Liver (tissue), 9 donors: Measurements from ENCODE around the gene BPI. TPM values are rescaled to one million over a fixed set of nuclear protein-coding genes. Genes with fewer than 3 reads are reported as not detected.
"Not testable (repeated sequence)": the region's sequence is repeated elsewhere in the genome, so short reads cannot be mapped to it uniquely, and the experiment has no call there.

Experiments used
- DNase-seq: peaks from one replicate; pipeline ENCODE4 v3.0.0-alpha.2; 2017; ENCODE audit warnings: low spot score
- H3K27ac ChIP-seq, 2 donors: one replicate each; pipeline ENCODE4 v1.7.0; 2013; ENCODE audit warnings: inconsistent platforms in 2 of 2, low read length in 2 of 2, control low read depth in 1 of 2, low read depth in 1 of 2, mild to moderate bottlenecking in 1 of 2
- H3K27me3 ChIP-seq, 4 donors: one replicate each; pipeline versions ENCODE4 v1.6.1 to v1.7.0; 2013; ENCODE audit warnings: low read length in 3 of 4, inconsistent platforms in 1 of 4, mild to moderate bottlenecking in 1 of 4, moderate library complexity in 1 of 4; ENCODE audit not compliant: control insufficient read depth in 4 of 4, insufficient read depth in 4 of 4
- H3K36me3 ChIP-seq, 4 donors: one replicate each; pipeline versions ENCODE4 v1.6.1 to v1.7.0; 2013; ENCODE audit warnings: low read length in 3 of 4, mild to moderate bottlenecking in 3 of 4, low read depth in 1 of 4, moderate library complexity in 1 of 4; ENCODE audit not compliant: control insufficient read depth in 4 of 4, insufficient read depth in 3 of 4
- H3K4me1 ChIP-seq, 4 donors: one replicate each; pipeline versions ENCODE4 v1.6.1 to v1.7.0; 2013; ENCODE audit warnings: low read length in 3 of 4, mild to moderate bottlenecking in 3 of 4, moderate library complexity in 1 of 4; ENCODE audit not compliant: control insufficient read depth in 4 of 4, insufficient read depth in 4 of 4
- H3K4me3 ChIP-seq, 3 donors: one replicate each; pipeline versions ENCODE4 v1.6.1 to v1.7.0; 2013; ENCODE audit warnings: low read length in 3 of 3, control low read depth in 1 of 3, low read depth in 1 of 3, mild to moderate bottlenecking in 1 of 3
- H3K9ac ChIP-seq, 2 donors: one replicate each; pipeline ENCODE4 v1.7.0; 2013; ENCODE audit warnings: low read length in 2 of 2, mild to moderate bottlenecking in 2 of 2, moderate library complexity in 2 of 2, control low read depth in 1 of 2, low read depth in 1 of 2
- H3K9me3 ChIP-seq, 4 donors: one replicate each; pipeline versions ENCODE4 v1.6.1 to v1.7.0; 2013; ENCODE audit warnings: low read length in 3 of 4; ENCODE audit not compliant: control insufficient read depth in 4 of 4
- CTCF ChIP-seq: fragments of 150-350 bp; IDR thresholded peaks from 2 replicates; pipeline ENCODE4 v1.5.1; 2017; ENCODE audit warnings: improper control_type of control experiment, low read depth, low read length; ENCODE audit not compliant: missing input control
- EGR1 ChIP-seq, 2 donors: IDR thresholded peaks; 2 replicates each; pipeline ENCODE4 v1.6.1; 2016 to 2018; ENCODE audit warnings: antibody characterized with exemption in 2 of 2, low read depth in 2 of 2
- FOXA1 ChIP-seq: IDR thresholded peaks from 2 replicates; pipeline ENCODE4 v1.6.1; 2016; ENCODE audit warnings: antibody characterized with exemption
- FOXA2 ChIP-seq: IDR thresholded peaks from 2 replicates; pipeline ENCODE4 v1.6.1; 2016; ENCODE audit warnings: antibody characterized with exemption
- GABPA ChIP-seq, 2 donors: IDR thresholded peaks in 1 of 2; conservative IDR thresholded peaks in 1 of 2; 2 replicates each; pipeline ENCODE4 v1.6.1; 2016; ENCODE audit warnings: antibody characterized with exemption in 2 of 2, mild to moderate bottlenecking in 1 of 2, moderate library complexity in 1 of 2
- HNF4A ChIP-seq, 2 donors: conservative IDR thresholded peaks; 2 replicates each; pipeline ENCODE4 v1.6.1; 2016; ENCODE audit warnings: antibody characterized with exemption in 2 of 2, mild to moderate bottlenecking in 2 of 2
- HNF4G ChIP-seq: IDR thresholded peaks from 2 replicates; pipeline ENCODE4 v1.6.1; 2016; ENCODE audit warnings: antibody characterized with exemption
- JUND ChIP-seq, 2 donors: IDR thresholded peaks; 2 replicates each; pipeline ENCODE4 v1.6.1; 2016; ENCODE audit warnings: antibody characterized with exemption in 2 of 2
- MAX ChIP-seq: IDR thresholded peaks from 2 replicates; pipeline ENCODE4 v1.6.1; 2016; ENCODE audit warnings: antibody characterized with exemption
- NR2F2 ChIP-seq: IDR thresholded peaks from 2 replicates; pipeline ENCODE4 v1.6.1; 2016; ENCODE audit warnings: antibody characterized with exemption
- RAD21 ChIP-seq, 2 donors: IDR thresholded peaks; 2 replicates each; pipeline ENCODE4 v1.6.1; 2016; ENCODE audit warnings: antibody characterized with exemption in 2 of 2, mild to moderate bottlenecking in 2 of 2
- REST ChIP-seq: IDR thresholded peaks from 2 replicates; pipeline ENCODE4 v1.6.1; 2016; ENCODE audit warnings: antibody characterized with exemption, mild to moderate bottlenecking
- RXRA ChIP-seq, 2 donors: IDR thresholded peaks; 2 replicates each; pipeline ENCODE4 v1.6.1; 2017 to 2018; ENCODE audit warnings: antibody characterized with exemption in 2 of 2, mild to moderate bottlenecking in 1 of 2
- SP1 ChIP-seq: IDR thresholded peaks from 2 replicates; pipeline ENCODE4 v1.6.1; 2018; ENCODE audit warnings: antibody characterized with exemption, mild to moderate bottlenecking
- YY1 ChIP-seq: IDR thresholded peaks from 2 replicates; pipeline ENCODE4 v1.6.1; 2016; ENCODE audit warnings: antibody characterized with exemption, mild to moderate bottlenecking
- ZBTB33 ChIP-seq: IDR thresholded peaks from 2 replicates; pipeline ENCODE4 v1.6.1; 2016; ENCODE audit warnings: antibody characterized with exemption
- whole genome bisulfite sequencing: extraction: QIAGEN DNeasy Blood & Tissue Kit; methylation state at CpG from one replicate; pipeline ENCODE4 v1.1.7; 2013; 5-methylcytosine and 5-hydroxymethylcytosine counted together
- polyA plus RNA-seq, 2 donors: library from polyadenylated mRNA; stranded (reverse) in 1 of 2; unstranded in 1 of 2; fragments of 200-250 nt in 1 of 2; fragments of >200 nt in 1 of 2; fragmentation: Nextera tagmentation in 1 of 2; extraction: Ambion mirVana in 1 of 2; gene quantifications; one replicate each; pipeline versions ENCODE4 v1.2.1 to v1.2.3, GENCODE V29; 2013 to 2015
- total RNA-seq, 2 donors: library from RNA; depleted of rRNA; stranded (reverse); fragments of >200 nt; gene quantifications; one replicate each; pipeline ENCODE4 v1.2.3, GENCODE V29; 2014
- donor health status: healthy.
- donor health status: healthy.
- donor health status: healthy.
- donor health status: healthy.
- donor health status: healthy.

Gene BPI
- total and polyA plus RNA-seq, 4 donors, result 0.08 to 10.3 (median 0.37) TPM; not detected in 1

- Histone ChIP-seq H3K4me3 (no peak overlapping the region), H3K9me3 (no peaks in the 10 kb centered on the region), H3K27ac (no peak overlapping the region), H3K4me1 (peaks cover 0 to 3% (median 0%) of the 10 kb centered on the region in 4 donors), H3K36me3 (no peaks in the 10 kb centered on the region), H3K27me3 (no peaks in the 10 kb centered on the region), H3K9ac (no peak overlapping the region)
- DNase-seq, result no peak
- TF ChIP-seq REST (no peak), FOXA1 (no peak), HNF4A (conservative IDR thresholded peaks at IDR 0.05) (no peak), YY1 (no peak), CTCF (no peak), GABPA (IDR thresholded peaks at IDR 0.05 in 1 of 2, conservative IDR thresholded peaks at IDR 0.05 in 1 of 2) (no peak), RXRA (IDR thresholded peaks at IDR 0.05) (no peak), MAX (no peak), FOXA2 (no peak), SP1 (no peak), ZBTB33 (no peak), EGR1 (IDR thresholded peaks at IDR 0.05; ENCODE audit: low read depth in 2 of 2) (no peak), JUND (IDR thresholded peaks at IDR 0.05) (no peak), HNF4G (no peak), RAD21 (IDR thresholded peaks at IDR 0.05) (no peak), NR2F2 (no peak)
- 78% methylated on average over 14 of the region's 14 CpGs for WGBS
These were observed 25.8 kb upstream of the BPI start for GRCh38 chr20:38278131-38278530.

- DNase-seq, result no peak
- no peaks in the 10 kb centered on the region for H3K9me3 ChIP-seq
- H3K27me3 ChIP-seq, result no peaks in the 10 kb centered on the region
- H3K4me3 ChIP-seq, result no peak overlapping the region
- H3K9ac ChIP-seq, result no peak overlapping the region
- no peak overlapping the region for H3K27ac ChIP-seq
- H3K4me1 ChIP-seq, result peaks cover 0 to 3% (median 0%) of the 10 kb centered on the region in 4 donors
- no peak for TF ChIP-seq RXRA (IDR thresholded peaks at IDR 0.05)
- no peak for TF ChIP-seq YY1
- 97% methylated on average over 2 of the region's 2 CpGs for WGBS
- H3K36me3 ChIP-seq, result no peaks in the 10 kb centered on the region
These were observed 25.2 kb upstream of the BPI start for GRCh38 chr20:38278763-38279162.

GRCh38 chr20:38281176-38281915, 22.6 kb upstream of the BPI start:
- not testable (repeated sequence) for H3K27ac ChIP-seq, H3K27me3 ChIP-seq, H3K4me3 ChIP-seq, H3K9ac ChIP-seq, H3K9me3 ChIP-seq, H3K4me1 ChIP-seq, DNase-seq, H3K36me3 ChIP-seq
- WGBS, result 89% methylated on average over 6 of the region's 6 CpGs
